ES-I3 (cell line): ENCODE results near the gene PRKCH.

ENCODE experiments used
- H3K36me3 ChIP-seq: 2 replicates; pipeline ENCODE4 v1.6.1; 2013; ENCODE audit warnings: mild to moderate bottlenecking, low read length, control low read depth, moderate library complexity; ENCODE audit not compliant: insufficient read depth
- H3K4me1 ChIP-seq: 2 replicates; pipeline ENCODE4 v1.6.1; 2013; ENCODE audit warnings: mild to moderate bottlenecking, control low read depth, low read length; ENCODE audit not compliant: insufficient read depth
- H3K9ac ChIP-seq: 2 replicates; pipeline ENCODE4 v1.6.1; 2013; ENCODE audit warnings: low read depth, mild to moderate bottlenecking, low read length, moderate library complexity
- H3K9me3 ChIP-seq: 2 replicates; pipeline ENCODE4 v1.6.1; 2013; ENCODE audit warnings: mild to moderate bottlenecking, low read length, moderate library complexity; ENCODE audit not compliant: control insufficient read depth, insufficient read depth

Gene PRKCH

GRCh38 chr14:61355892-61356325, 34.5 kb downstream of the PRKCH start:
- peaks cover 14% of the 10 kb centered on the region for H3K4me1 ChIP-seq
- no peak overlapping the region for H3K9ac ChIP-seq
- no peaks in the 10 kb centered on the region for H3K9me3 ChIP-seq
- H3K36me3 ChIP-seq, result no peaks in the 10 kb centered on the region

GRCh38 chr14:61357123-61357522, 35.7 kb downstream of the PRKCH start:
- Histone ChIP-seq H3K9me3 (no peaks in the 10 kb centered on the region), H3K9ac (no peak overlapping the region), H3K4me1 (peaks cover 14% of the 10 kb centered on the region), H3K36me3 (no peaks in the 10 kb centered on the region)

DNA sequence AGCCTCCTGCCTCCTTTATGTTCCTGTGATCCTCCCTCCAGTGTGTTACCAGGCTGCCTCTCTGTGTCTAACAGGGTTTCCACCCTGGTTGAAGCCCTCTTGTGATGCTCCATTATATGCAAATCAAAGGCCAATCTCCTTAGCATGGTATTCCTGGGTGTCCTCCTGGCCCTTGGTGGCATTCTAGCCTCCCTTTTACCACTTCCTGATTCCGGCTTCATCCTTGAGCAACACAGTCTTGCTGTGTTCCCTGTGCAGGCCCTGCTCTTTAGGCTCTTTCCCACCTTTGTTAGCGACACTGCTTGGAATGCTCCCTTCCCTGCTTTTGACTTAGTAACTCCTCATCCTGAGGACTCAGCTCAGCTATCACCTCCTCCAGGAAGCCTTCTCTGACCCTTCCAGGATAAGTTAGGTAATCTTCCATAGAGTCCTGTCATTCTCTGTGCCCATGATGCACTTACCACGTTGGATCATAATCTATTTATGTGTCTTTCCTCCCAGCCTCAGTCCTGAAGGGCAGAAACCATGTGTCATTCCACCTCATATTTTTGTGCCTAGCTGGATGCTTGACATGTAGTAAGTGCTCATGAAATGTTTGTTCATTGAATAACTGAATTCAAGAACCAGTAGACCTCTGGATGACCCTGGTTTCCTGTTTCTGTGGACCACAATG, 37.3 kb downstream of the PRKCH start:
- Histone ChIP-seq H3K36me3 (no peaks in the 10 kb centered on the region), H3K9me3 (no peaks in the 10 kb centered on the region), H3K4me1 (peaks cover 14% of the 10 kb centered on the region), H3K9ac (no peak overlapping the region)

DNA sequence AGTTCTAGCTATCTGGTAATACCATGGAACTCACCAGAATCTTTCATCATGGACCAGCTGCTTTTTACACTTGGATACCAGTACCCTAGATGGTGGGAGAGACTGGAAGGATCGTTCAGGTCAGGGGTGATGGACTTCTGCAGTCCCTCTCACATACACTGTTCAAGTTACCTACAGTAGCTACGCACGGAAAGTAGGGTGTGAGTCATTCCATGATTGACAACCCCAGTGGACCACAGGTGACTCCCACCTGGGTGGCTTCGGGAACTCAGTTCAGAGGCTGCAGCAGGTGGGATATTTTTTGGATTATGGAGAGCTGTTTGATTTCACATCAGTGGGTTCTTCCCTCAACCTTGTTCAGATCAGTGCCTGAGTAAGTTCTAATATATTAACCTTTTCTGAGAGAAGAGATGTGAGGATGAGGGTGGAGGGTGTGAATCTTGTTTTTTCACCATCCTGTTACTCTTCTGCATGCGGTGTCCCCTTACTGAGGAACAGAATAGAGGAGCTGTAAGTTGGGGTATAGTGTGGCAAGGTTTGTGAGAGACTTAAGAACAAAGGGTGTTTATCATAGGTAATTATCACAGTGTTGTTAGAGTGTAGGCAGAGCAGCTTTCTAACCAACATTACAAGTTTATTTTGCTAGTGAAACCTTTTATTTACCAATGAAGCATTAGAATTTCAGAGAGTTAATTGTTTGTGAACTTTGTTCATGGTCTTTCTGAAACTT, 39.6 kb downstream of the PRKCH start:
- peaks cover 5% of the 10 kb centered on the region for H3K4me1 ChIP-seq
- no peaks in the 10 kb centered on the region for H3K9me3 ChIP-seq
- no peaks in the 10 kb centered on the region for H3K36me3 ChIP-seq
- H3K9ac ChIP-seq, result no peak overlapping the region

- Histone ChIP-seq H3K9me3 (no peaks in the 10 kb centered on the region), H3K36me3 (no peaks in the 10 kb centered on the region), H3K4me1 (no peaks in the 10 kb centered on the region), H3K9ac (no peak overlapping the region)
Measured at GRCh38 chr14:61362072-61362750, 40.8 kb downstream of the PRKCH start.

DNA sequence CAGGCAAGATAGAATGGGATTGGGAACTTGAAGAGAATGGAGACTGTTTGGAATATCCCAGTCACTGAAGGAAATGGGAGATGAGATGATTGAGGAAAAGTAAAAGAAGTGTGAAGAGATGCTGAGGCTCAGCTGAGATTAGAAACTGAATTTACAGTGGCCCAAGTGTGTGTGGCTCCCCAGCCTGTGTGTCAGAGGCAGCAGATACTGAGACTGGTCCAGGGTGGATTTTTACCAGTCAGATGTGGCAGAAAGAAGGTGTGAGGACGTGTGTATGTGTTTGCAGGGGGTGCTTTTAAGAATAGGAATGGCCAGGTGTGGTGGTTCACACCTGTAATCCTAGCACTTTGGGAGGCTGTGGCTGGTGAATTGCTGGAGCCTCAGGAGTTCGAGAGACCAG, 42.9 kb downstream of the PRKCH start:
- Histone ChIP-seq H3K9me3 (no peaks in the 10 kb centered on the region), H3K9ac (no peak overlapping the region), H3K36me3 (no peaks in the 10 kb centered on the region), H3K4me1 (no peaks in the 10 kb centered on the region; the same call in 1 of the 2 replicates)

GRCh38 chr14:61365667-61366212, 44.4 kb downstream of the PRKCH start:
- H3K9me3 ChIP-seq, result no peaks in the 10 kb centered on the region
- H3K4me1 ChIP-seq, result no peaks in the 10 kb centered on the region; the same call in 1 of the 2 replicates
- H3K9ac ChIP-seq, result no peak overlapping the region
- H3K36me3 ChIP-seq, result no peaks in the 10 kb centered on the region

DNA sequence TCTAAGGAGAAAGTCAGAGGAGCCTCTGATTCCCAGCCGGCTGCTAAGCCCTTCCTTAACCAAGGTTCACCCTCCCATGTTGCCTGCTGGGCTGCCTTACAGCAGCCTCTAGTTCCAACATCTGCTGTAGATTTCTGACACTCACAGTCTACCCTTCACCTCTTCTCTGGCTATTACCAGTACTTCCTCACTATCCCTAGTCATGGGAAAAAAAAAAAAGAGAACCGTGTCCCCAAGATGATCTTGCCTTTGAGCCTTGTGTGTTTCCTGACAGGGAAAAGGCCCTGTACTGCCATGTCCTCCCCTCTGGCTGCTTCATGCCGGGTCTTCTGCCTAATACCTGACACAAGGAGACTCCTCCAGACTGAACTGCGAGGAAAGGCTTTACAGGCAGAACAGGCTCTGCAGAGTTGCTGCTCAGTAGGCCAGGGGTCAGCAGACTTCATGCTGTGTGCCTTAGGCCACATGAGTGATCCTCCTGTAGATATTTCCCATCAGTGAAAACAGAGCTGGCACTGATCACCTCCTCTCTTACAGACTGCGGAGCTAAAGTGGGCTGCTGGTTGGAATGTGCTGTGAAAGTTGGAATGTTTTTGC, 46.8 kb downstream of the PRKCH start:
- H3K9me3 ChIP-seq, result peaks cover 2% of the 10 kb centered on the region; the same call in 1 of the 2 replicates
- no peaks in the 10 kb centered on the region for H3K36me3 ChIP-seq
- H3K4me1 ChIP-seq, result no peaks in the 10 kb centered on the region; the same call in 1 of the 2 replicates
- no peak overlapping the region for H3K9ac ChIP-seq

DNA sequence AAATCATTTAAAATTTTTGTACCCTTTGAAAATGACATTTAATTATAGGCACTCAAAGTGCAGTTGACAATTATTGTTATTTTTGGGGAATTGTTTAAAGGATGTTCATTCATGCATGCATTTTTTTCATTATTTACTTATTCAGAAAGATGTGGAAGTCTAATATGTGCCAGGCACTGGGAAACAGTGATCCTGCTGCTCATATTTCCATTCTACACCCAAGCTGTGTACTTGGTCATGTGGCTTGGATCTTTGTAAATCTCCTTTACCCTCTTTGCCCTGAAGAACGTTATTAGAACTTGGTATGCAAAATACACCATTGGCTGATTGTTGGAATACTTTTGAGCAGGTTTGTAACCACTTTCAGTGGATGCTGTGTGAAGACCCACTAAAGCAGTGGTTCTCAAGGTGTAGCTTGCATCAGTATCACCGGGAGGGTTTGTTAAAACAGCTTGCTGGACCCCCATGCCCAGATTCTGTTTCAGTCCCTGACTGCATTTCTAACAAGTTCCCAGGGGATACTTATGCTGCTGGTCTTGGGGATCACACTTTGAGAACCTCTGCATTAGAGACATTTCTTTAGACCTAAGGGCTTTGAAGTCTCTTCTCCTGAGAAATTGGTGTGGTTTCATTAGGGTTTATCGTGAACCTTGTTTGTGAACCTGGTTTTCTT, 47.5 kb downstream of the PRKCH start:
- H3K36me3 ChIP-seq, result no peaks in the 10 kb centered on the region
- H3K4me1 ChIP-seq, result no peaks in the 10 kb centered on the region; the same call in 1 of the 2 replicates
- H3K9ac ChIP-seq, result no peak overlapping the region
- H3K9me3 ChIP-seq, result peaks cover 2% of the 10 kb centered on the region; the same call in 1 of the 2 replicates

DNA sequence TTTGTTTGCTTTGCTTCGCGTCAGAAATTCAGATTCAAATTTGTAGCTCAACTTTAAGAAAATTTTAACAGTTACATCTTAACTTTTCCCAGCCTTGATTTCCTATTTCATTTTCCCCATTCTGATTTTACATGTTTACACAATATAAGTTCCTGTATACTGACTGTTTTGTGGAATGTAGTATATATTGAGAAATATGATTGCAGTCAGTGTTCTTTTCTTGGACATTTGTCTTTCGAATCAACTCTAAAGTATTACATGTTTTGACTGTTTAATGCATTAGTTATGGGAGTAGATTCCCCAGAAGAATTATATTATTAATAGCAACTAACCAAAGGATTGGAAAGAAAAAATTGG, 48.1 kb downstream of the PRKCH start:
- Histone ChIP-seq H3K36me3 (no peaks in the 10 kb centered on the region), H3K9ac (no peak overlapping the region), H3K4me1 (no peaks in the 10 kb centered on the region; the same call in 1 of the 2 replicates), H3K9me3 (peaks cover 6% of the 10 kb centered on the region; the same call in 1 of the 2 replicates)

DNA sequence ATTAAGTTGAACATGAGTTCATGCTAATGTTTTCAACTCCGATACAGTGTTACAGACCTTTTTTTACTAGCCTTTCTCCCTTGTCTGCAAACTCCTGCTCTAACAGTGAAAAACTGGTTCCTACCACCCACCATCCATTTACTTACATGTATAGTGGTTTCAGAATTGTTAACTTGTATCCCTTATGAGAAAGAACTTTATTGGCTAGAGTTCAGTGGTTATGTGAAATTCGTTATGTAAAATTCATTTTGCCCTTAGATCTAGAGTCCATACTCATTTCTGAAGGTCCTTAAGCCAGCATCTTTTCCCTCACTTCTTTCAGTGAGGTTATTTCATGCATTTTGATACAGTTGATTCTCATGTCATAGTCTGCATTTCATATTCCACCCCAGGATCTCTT, 51.0 kb downstream of the PRKCH start:
- H3K4me1 ChIP-seq, result no peaks in the 10 kb centered on the region; the same call in 1 of the 2 replicates
- no peaks in the 10 kb centered on the region for H3K36me3 ChIP-seq
- peaks cover 13% of the 10 kb centered on the region for H3K9me3 ChIP-seq
- H3K9ac ChIP-seq, result no peak overlapping the region

- peaks cover 13% of the 10 kb centered on the region for H3K9me3 ChIP-seq
- H3K4me1 ChIP-seq, result no peaks in the 10 kb centered on the region; the same call in 1 of the 2 replicates
- H3K9ac ChIP-seq, result no peak overlapping the region
- no peaks in the 10 kb centered on the region for H3K36me3 ChIP-seq
Measured at GRCh38 chr14:61372842-61373555, 51.6 kb downstream of the PRKCH start.

GRCh38 chr14:61374284-61374683, 52.9 kb downstream of the PRKCH start:
- Histone ChIP-seq H3K9ac (no peak overlapping the region), H3K9me3 (peaks cover 13% of the 10 kb centered on the region), H3K36me3 (no peaks in the 10 kb centered on the region), H3K4me1 (no peaks in the 10 kb centered on the region)
